Transverse colon (tissue), 4 donors: ENCODE data around the gene ARL2. TPM values are rescaled to one million over a fixed set of nuclear protein-coding genes. Genes with fewer than 3 reads are reported as not detected.
"Not testable (repeated sequence)": the region's sequence is repeated elsewhere in the genome, so short reads cannot be mapped to it uniquely, and the experiment has no call there.

Experiments used
- DNase-seq: peaks from one replicate; pipeline ENCODE4 v3.0.0-alpha.2; 2019
- H3K27ac ChIP-seq, 4 donors: fragments of 200-600 bp; sonication (generic); 2 replicates each; pipeline ENCODE4 v1.5.1; 2016 to 2018; ENCODE audit warnings: inconsistent platforms in 4 of 4
- H3K27me3 ChIP-seq: fragments of 200-600 bp; sonication (generic); 2 replicates; pipeline ENCODE4 v1.5.1; 2017; ENCODE audit warnings: inconsistent platforms
- H3K36me3 ChIP-seq, 4 donors: fragments of 200-600 bp; sonication (generic); 2 replicates each; pipeline ENCODE4 v1.5.1; 2017 to 2019; ENCODE audit warnings: inconsistent platforms in 4 of 4
- H3K4me1 ChIP-seq, 4 donors: fragments of 200-600 bp; sonication (generic); 2 replicates each; pipeline ENCODE4 v1.5.1; 2017 to 2020; ENCODE audit warnings: inconsistent platforms in 4 of 4
- H3K4me3 ChIP-seq, 4 donors: fragments of 200-600 bp; sonication (generic); 1 replicate in 1 of 4; 2 replicates in 3 of 4; pipeline versions ENCODE4 v1.5.1 to v1.6.1; 2017 to 2019; ENCODE audit warnings: inconsistent platforms in 4 of 4
- H3K9me3 ChIP-seq, 2 donors: fragments of 200-600 bp; sonication (generic); 2 replicates each; pipeline ENCODE4 v1.5.1; 2017 to 2019; ENCODE audit warnings: inconsistent platforms in 2 of 2
- CTCF ChIP-seq, 5 experiments: fragments of 200-600 bp in 3 of 5; fragments of 450-650 bp in 2 of 5; sonication (generic) in 3 of 5; IDR thresholded peaks; 1 replicate in 2 of 5; 2 replicates in 3 of 5; pipeline ENCODE4 v1.5.1; 2016 to 2017; ENCODE audit warnings: antibody characterized with exemption in 5 of 5, inconsistent platforms in 3 of 5, mild to moderate bottlenecking in 2 of 5, moderate library complexity in 1 of 5
- EP300 ChIP-seq: sonication (generic); formaldehyde crosslinking; IDR thresholded peaks from one replicate; pipeline ENCODE4 v1.6.1; 2017; ENCODE audit warnings: antibody characterized with exemption, low read depth
- POLR2A ChIP-seq: fragments of 450-650 bp; IDR thresholded peaks from one replicate; pipeline ENCODE4 v1.6.1; 2016; ENCODE audit warnings: antibody characterized with exemption, mild to moderate bottlenecking, moderate library complexity
- POLR2AphosphoS5 ChIP-seq, 3 donors: sonication (generic); formaldehyde crosslinking; IDR thresholded peaks; one replicate each; pipeline ENCODE4 v1.6.1; 2016; ENCODE audit warnings: antibody characterized with exemption in 3 of 3
- WGBS, 2 donors: methylation state at CpG; one replicate each; pipeline ENCODE4 v1.1.5; 2018; ENCODE audit warnings: low coverage in 1 of 2; 5-methylcytosine and 5-hydroxymethylcytosine counted together
- in situ Hi-C, 4 donors: fragments of 200-750 bp; cut with MboI; loops; one replicate each; pipeline versions ENCODE4 v1.15.0 to v1.15.1; 2017; ENCODE audit warnings: low sequenced_read_pairs in 3 of 4, low pct_ligation_motif_present in 1 of 4, low pct_unique_long_range_greater_than_20kb in 1 of 4
- intact Hi-C: fragments of 100-400 bp; cut with DNase I; formaldehyde crosslinking; loops from one replicate; pipeline ENCODE4 v1.15.1; 2023; ENCODE audit warnings: low total_unique reads
- total RNA-seq, 4 donors: library from RNA; depleted of rRNA; stranded (reverse); fragments of >200 nt; gene quantifications; one replicate each; pipeline ENCODE4 v1.1.0, GENCODE V29; 2016

The ARL2 gene
- total RNA-seq, 4 donors from 2014 or later, result 28.4 to 147 (median 85.8) TPM

- 19% methylated on average over 1 of the region's 1 CpG; no CpG with 5 or more reads in 1 of the 2 donors for WGBS, 2 donors
- intact Hi-C loops, result loop anchor here (5.0 kb wide), 1 partner anchor 72 kb away; no protein-coding TSS in a partner anchor
- Histone ChIP-seq H3K36me3 (no peaks in the 10 kb centered on the region), H3K27me3 (no peaks in the 10 kb centered on the region), H3K9me3 (no peaks in the 10 kb centered on the region), H3K27ac (peak overlapping the region; percentile 75 to 89 (median 88)), H3K4me1 (peaks cover 22 to 51% (median 38%) of the 10 kb centered on the region in 4 donors), H3K4me3 (no peak overlapping the region)
- in situ Hi-C loops, result no loop called here
- peak; percentile 64 for DNase-seq
- no peak for TF ChIP-seq POLR2AphosphoS5 (IDR thresholded peaks at IDR 0.05)
Observed at GRCh38 chr11:64999478-64999877, 14.5 kb upstream of the ARL2 start.

GRCh38 chr11:65002706-65003105, 11.3 kb upstream of the ARL2 start:
- in situ Hi-C loops, result no loop called here
- no peak overlapping the region for H3K4me3 ChIP-seq
- peaks cover 4 to 21% (median 19%) of the 10 kb centered on the region in 4 donors for H3K4me1 ChIP-seq
- no peaks in the 10 kb centered on the region for H3K9me3 ChIP-seq
- no peak for TF ChIP-seq CTCF (IDR thresholded peaks at IDR 0.05)
- no peak for TF ChIP-seq POLR2A
- TF ChIP-seq POLR2AphosphoS5 (IDR thresholded peaks at IDR 0.05), result no peak
- TF ChIP-seq EP300, result no peak
- intact Hi-C loops, result no loop called here
- no peaks in the 10 kb centered on the region for H3K27me3 ChIP-seq
- DNase-seq, result no peak
- H3K27ac ChIP-seq, result no peak overlapping the region
- WGBS, 2 donors, result 64 to 79% methylated on average over 3 to 5 of the region's 5 CpGs
- H3K36me3 ChIP-seq, result no peaks in the 10 kb centered on the region

GRCh38 chr11:65003282-65003681, 10.7 kb upstream of the ARL2 start:
- no peak overlapping the region for H3K27ac ChIP-seq
- no peak for TF ChIP-seq EP300
- TF ChIP-seq POLR2A, result no peak
- no peak for TF ChIP-seq POLR2AphosphoS5 (IDR thresholded peaks at IDR 0.05)
- no peak for TF ChIP-seq CTCF (IDR thresholded peaks at IDR 0.05)
- in situ Hi-C loops (no loop called here), intact Hi-C loops (no loop called here)
- no peak overlapping the region for H3K4me3 ChIP-seq
- H3K27me3 ChIP-seq, result no peaks in the 10 kb centered on the region
- DNase-seq, result no peak
- H3K9me3 ChIP-seq, result no peaks in the 10 kb centered on the region
- H3K4me1 ChIP-seq, result peaks cover 4 to 17% (median 13%) of the 10 kb centered on the region in 4 donors
- 85% methylated on average over 7 of the region's 7 CpGs; no CpG with 5 or more reads in 1 of the 2 donors for WGBS, 2 donors
- H3K36me3 ChIP-seq, result no peaks in the 10 kb centered on the region

- H3K27ac ChIP-seq, intact Hi-C loops, H3K4me3 ChIP-seq: not testable (repeated sequence)
Observed at GRCh38 chr11:65003968-65004367, 10.0 kb upstream of the ARL2 start.

GRCh38 chr11:65008016-65008415, 5.9 kb upstream of the ARL2 start:
- Histone ChIP-seq H3K27me3 (no peaks in the 10 kb centered on the region), H3K27ac (no peak overlapping the region), H3K4me1 (peaks cover 3 to 8% (median 4%) of the 10 kb centered on the region in 4 donors), H3K4me3 (no peak overlapping the region), H3K9me3 (no peaks in the 10 kb centered on the region), H3K36me3 (no peaks in the 10 kb centered on the region)
- WGBS, 2 donors, result 68% methylated on average over 7 of the region's 7 CpGs; no CpG with 5 or more reads in 1 of the 2 donors
- intact Hi-C loops (no loop called here), in situ Hi-C loops (no loop called here)
- TF ChIP-seq CTCF (IDR thresholded peaks at IDR 0.05) (no peak), POLR2AphosphoS5 (IDR thresholded peaks at IDR 0.05) (no peak), POLR2A (no peak)
- no peak for DNase-seq

More at GRCh38 chr11:65003968-65004367, 10.0 kb upstream of the ARL2 start:
- 60 to 74% methylated on average over 2 to 3 of the region's 3 CpGs for WGBS, 2 donors
- in situ Hi-C loops, H3K4me1 ChIP-seq, H3K9me3 ChIP-seq, DNase-seq, H3K36me3 ChIP-seq, H3K27me3 ChIP-seq: not testable (repeated sequence)
